SK-N-MC (cell line): ENCODE results near the gene CRISPLD2.

Experiments
- DNase-seq: peaks from one replicate; pipeline ENCODE4 v3.0.0-alpha.2; 2011; ENCODE audit warnings: low read depth, low spot score
- H3K27ac ChIP-seq: fragments of 200-600 bp; sonication (generic); 2 replicates; pipeline ENCODE4 v1.5.1; 2016; ENCODE audit warnings: mixed run types
- H3K36me3 ChIP-seq: fragments of 200-600 bp; sonication (generic); 2 replicates; pipeline ENCODE4 v1.6.1; 2017; ENCODE audit warnings: antibody characterized with exemption, low read length, mixed read lengths; ENCODE audit not compliant: insufficient read depth
- H3K4me3 ChIP-seq: fragments of 200-600 bp; sonication (generic); 2 replicates; pipeline ENCODE4 v1.5.1; 2016
- H3K9ac ChIP-seq: fragments of 200-600 bp; sonication (generic); 2 replicates; pipeline ENCODE4 v1.8.0; 2017; ENCODE audit warnings: mixed run types, mixed read lengths; ENCODE audit not compliant: insufficient read length
- H3K9me3 ChIP-seq: fragments of 200-600 bp; sonication (generic); 2 replicates; pipeline ENCODE4 v1.6.1; 2017; ENCODE audit warnings: low read depth, mild to moderate bottlenecking, antibody characterized with exemption, low read length, moderate library complexity, mixed read lengths
- EZH2 ChIP-seq: fragments of 200-600 bp; sonication (generic); IDR thresholded peaks from one replicate; pipeline ENCODE4 v1.6.1; 2017; ENCODE audit warnings: antibody characterized with exemption
- FOXP2 ChIP-seq: optimal IDR thresholded peaks from 2 replicates; pipeline ENCODE3; 2011; ENCODE audit warnings: mild to moderate bottlenecking, moderate library complexity; ENCODE audit not compliant: insufficient read depth; ENCODE audit errors: extremely low read length, control extremely low read depth
- POLR2AphosphoS5 ChIP-seq: IDR thresholded peaks from 2 replicates; pipeline ENCODE4 v1.6.1; 2012; ENCODE audit warnings: mild to moderate bottlenecking, low read depth, low read length, borderline replicate concordance

CRISPLD2 gene

DNA sequence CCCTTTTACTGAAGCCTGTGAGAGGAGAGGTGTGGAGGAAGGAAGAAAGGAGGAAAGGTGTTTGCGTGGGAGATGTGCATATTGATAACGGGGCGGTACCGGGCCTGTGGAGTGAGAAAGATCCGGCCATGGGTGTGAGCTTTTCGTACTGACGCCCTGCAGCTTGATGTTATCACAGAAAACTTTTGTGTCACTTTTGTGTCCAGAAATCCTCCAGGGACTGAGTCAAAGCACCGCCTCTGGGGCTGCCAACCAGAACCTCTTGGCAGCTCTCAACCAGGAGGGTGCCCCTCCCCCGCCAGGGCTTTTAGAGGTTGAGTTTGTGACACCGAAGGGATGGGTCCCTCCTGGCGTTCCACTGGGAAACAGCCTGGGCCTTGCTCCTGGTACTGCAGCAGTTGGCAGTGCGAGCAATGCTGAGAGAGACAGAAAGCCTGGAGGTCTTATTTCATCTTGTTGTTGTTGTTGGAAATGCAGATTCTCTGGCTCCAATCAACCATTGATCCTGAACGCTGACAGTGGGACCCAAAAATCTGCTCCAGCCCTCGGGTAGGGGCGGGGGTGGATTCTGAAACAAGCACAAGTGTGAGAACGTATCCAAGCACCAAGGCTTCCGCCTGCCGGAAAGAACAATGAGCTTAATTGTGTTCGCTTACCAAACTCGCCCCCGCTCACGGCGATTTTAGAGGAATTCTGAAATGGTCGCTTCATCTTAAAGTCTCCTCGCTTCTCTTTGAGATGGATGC is 65.0 kb downstream of the CRISPLD2 start:
- H3K9ac ChIP-seq, result no peak overlapping the region

DNA sequence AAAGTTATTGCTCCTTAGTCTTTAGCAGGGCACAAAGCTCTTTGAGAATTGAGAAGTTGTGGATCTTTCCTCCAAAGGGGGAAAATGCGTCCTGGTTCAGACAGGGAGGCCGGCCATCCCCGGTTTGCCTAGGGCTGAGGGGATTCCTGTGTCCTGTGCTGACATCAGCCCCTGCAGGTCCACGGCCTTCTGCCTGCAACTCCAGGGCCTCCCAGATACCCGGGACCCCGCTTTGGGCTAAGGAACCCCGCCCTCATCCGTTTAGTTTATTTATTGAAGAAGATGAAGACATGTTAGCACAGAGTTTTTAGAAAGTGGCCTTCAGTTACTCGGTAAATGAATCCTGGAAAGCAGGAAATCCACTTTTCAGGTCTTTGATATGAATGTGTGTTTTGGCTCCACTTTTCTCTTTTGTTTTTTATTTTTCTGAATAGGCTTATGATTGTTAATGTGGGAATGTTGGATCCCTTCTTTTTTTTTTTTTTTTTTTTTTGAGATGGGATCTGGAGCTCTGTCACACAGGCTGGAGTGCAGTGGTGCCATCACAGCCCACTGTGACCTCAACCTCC is 65.6 kb downstream of the CRISPLD2 start:
- Histone ChIP-seq H3K4me3 (no peak overlapping the region), H3K9me3 (no peaks in the 10 kb centered on the region), H3K36me3 (no peaks in the 10 kb centered on the region), H3K27ac (no peak overlapping the region), H3K9ac (no peak overlapping the region)
- TF ChIP-seq EZH2 (no peak), POLR2AphosphoS5 (no peak), FOXP2 (no peak)
- DNase-seq, result no peak

More for the DNA sequence above, 65.0 kb downstream of the CRISPLD2 start:
- no peaks in the 10 kb centered on the region for H3K9me3 ChIP-seq
- TF ChIP-seq EZH2, result no peak
- TF ChIP-seq POLR2AphosphoS5, result no peak
- no peak for TF ChIP-seq FOXP2
- DNase-seq, result no peak
- H3K4me3 ChIP-seq, result no peak overlapping the region
- H3K27ac ChIP-seq, result no peak overlapping the region
- no peaks in the 10 kb centered on the region for H3K36me3 ChIP-seq

DNA sequence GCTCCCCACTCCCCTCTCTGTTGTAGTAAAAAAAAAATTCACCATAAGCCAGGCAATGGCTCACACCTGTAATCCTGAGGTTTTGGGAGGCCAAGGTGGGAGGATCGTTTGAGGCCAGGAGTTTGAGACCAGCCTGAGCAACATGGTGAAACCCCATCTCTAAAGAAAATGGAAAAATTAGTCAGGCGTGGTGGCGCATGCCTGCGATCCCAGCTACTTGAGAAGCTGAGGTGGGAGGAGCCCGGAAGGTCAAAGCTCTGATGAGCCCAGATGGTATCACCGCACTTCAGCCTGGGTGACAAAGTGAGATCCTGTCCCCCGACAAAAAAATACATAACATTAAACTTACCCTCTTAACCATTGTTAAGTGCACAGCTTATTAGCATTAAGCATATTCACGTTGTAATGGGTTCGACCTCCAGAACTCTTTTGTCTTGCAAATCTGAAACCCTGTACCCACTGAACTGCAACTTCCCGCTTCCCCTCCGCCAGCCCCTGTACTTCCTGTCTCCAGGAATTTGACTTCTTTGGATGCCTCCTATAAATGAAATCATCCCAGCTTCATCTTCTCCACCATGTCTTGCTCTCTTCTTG is 66.8 kb downstream of the CRISPLD2 start:
- H3K27ac ChIP-seq, result no peak overlapping the region
- H3K36me3 ChIP-seq, result no peaks in the 10 kb centered on the region
- no peak for DNase-seq
- H3K4me3 ChIP-seq, result no peak overlapping the region
- H3K9me3 ChIP-seq, result no peaks in the 10 kb centered on the region
- no peak for TF ChIP-seq FOXP2
- no peak for TF ChIP-seq POLR2AphosphoS5
- no peak for TF ChIP-seq EZH2
- H3K9ac ChIP-seq, result no peak overlapping the region

DNA sequence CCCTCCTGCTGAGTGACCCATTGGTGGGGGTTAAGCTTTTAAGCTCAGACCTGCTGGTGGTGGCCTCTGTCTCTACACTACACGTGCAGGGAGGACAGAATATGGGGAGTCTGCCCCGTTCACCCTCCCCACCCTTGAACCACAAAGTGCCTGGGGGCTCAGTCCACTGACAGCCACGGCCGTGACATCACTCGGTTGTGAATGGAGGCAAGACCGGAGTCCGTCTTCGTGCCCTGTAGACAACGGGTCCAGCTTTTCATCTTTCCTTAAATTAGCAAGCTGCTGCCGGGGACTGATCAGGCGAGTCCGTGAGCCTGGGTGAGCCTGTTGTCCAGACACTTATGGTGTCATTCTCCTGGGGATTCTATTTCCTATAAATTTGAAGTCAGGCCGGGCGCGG is 67.4 kb downstream of the CRISPLD2 start:
- DNase-seq, result no peak
- TF ChIP-seq FOXP2, result no peak
- no peak for TF ChIP-seq EZH2
- no peak for TF ChIP-seq POLR2AphosphoS5
- Histone ChIP-seq H3K9me3 (no peaks in the 10 kb centered on the region), H3K4me3 (no peak overlapping the region), H3K36me3 (no peaks in the 10 kb centered on the region), H3K27ac (no peak overlapping the region), H3K9ac (no peak overlapping the region)

DNA sequence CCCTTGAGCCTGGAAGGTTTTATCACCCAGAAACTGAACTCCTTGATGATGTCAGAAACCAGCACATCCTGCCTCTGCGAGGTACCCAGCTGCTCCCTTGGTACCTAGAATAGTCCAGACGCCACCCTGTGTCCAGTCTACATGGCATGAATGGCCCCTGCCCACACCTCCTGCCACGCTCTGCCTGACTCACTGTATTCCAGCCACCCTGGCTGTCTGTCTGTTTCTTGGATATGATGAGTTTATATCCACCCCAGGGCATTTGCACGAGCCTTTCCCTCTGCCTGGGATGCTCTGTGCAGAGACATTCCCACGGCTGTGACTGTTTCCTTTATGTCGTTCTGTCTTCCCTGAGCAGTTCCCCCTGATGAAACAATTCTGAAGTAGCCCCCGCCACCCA is 68.7 kb downstream of the CRISPLD2 start:
- Histone ChIP-seq H3K9ac (no peak overlapping the region), H3K36me3 (no peaks in the 10 kb centered on the region), H3K27ac (no peak overlapping the region), H3K4me3 (no peak overlapping the region), H3K9me3 (no peaks in the 10 kb centered on the region)
- no peak for DNase-seq
- TF ChIP-seq POLR2AphosphoS5 (no peak), EZH2 (no peak), FOXP2 (no peak)

DNA sequence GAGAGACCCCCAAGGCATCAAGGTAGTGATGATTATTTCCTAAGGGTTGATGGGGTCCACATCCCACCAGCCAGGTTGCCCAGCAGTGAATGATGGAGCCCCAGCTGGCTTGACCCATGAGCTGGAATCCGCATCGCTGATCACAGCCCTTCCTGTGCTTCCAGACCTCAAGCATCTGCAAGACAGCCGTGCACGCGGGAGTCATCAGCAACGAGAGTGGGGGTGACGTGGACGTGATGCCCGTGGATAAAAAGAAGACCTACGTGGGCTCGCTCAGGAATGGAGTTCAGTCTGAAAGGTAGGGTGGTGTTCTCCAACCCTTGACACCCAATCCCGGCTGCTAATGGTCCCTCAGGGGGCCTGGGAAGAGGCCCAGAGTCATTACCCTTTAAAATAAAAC is 69.3 kb downstream of the CRISPLD2 start:
- no peak for DNase-seq
- no peaks in the 10 kb centered on the region for H3K9me3 ChIP-seq
- H3K4me3 ChIP-seq, result no peak overlapping the region
- no peaks in the 10 kb centered on the region for H3K36me3 ChIP-seq
- TF ChIP-seq FOXP2 (no peak), EZH2 (no peak)
- H3K9ac ChIP-seq, result no peak overlapping the region
- no peak overlapping the region for H3K27ac ChIP-seq

DNA sequence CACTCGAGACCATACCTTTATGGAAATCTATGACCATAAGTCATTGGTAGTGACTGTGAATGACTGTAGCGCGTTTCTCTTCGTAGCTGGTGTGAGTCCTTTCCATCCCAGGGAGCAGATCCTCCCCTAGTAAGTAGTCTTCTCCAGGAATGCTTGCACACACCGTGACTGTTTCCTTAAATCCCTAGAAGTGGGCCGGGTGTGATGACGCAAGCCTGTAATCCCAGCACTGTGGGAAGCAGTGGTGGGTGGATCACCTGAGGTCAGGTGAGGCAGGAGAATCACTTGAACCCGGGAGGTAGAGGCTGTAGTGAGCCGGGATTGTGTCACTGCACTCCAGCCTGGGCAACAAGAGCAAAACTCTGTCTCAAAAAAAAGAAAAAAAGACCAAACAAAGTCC is 70.6 kb downstream of the CRISPLD2 start:
- H3K9ac ChIP-seq, result no peak overlapping the region
- no peak overlapping the region for H3K4me3 ChIP-seq
- no peak for DNase-seq
- H3K27ac ChIP-seq, result no peak overlapping the region
- H3K36me3 ChIP-seq, result no peaks in the 10 kb centered on the region
- TF ChIP-seq EZH2, result no peak
- no peak for TF ChIP-seq POLR2AphosphoS5
- TF ChIP-seq FOXP2, result no peak
- H3K9me3 ChIP-seq, result no peaks in the 10 kb centered on the region

DNA sequence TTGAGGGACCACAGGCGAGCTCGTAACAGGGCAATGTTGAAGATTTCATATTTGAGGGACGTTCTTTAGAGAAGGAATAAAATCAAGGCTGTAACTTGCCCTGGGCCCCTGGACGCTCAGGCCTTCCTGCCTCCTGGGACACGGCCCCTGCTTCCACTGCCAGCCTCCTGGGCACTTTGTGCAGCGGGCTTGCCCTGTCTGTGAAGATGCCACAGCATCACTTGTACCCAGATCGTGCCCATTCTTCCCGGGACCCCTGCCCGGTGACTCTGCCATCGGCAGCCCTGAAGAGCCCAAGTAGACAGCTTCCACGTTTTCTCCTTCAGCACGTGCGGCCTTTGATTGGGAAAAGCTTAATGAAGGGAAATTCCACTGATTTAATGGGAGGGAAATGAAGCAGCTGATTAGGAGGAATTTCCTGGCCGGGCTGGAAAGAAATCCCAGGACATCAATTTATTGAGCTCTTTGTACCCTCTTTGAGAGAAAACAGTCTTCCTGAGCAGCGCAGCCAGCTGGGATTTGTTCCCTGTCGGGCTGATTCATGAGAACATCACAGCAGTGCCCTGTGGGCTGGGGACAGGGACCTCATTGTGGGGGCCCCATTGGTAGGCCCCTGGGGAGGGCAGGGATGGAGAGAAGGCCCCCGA is 71.5 kb downstream of the CRISPLD2 start:
- TF ChIP-seq POLR2AphosphoS5, result no peak
- TF ChIP-seq EZH2, result no peak
- no peak for TF ChIP-seq FOXP2
- Histone ChIP-seq H3K27ac (no peak overlapping the region), H3K9me3 (no peaks in the 10 kb centered on the region), H3K9ac (no peak overlapping the region), H3K36me3 (no peaks in the 10 kb centered on the region), H3K4me3 (no peak overlapping the region)
- DNase-seq, result no peak
